Fibroblast of lung (primary cell): Measurements from ENCODE around the gene OXA1L.

Experiments used
- EZH2 ChIP-seq: IDR thresholded peaks from 2 replicates; pipeline ENCODE4 v1.5.1; 2012; ENCODE audit warnings: low read length, control low read depth, mild to moderate bottlenecking; ENCODE audit errors: missing control alignments
- TF ChIP-seq, protein P1 (sequence below), 2 donors: IDR thresholded peaks in 1 of 2; conservative IDR thresholded peaks in 1 of 2; 1 replicate in 1 of 2; 2 replicates in 1 of 2; pipeline ENCODE4 v1.5.1; 2011 to 2012; ENCODE audit warnings: low read length in 2 of 2, control low read depth in 1 of 2, inconsistent platforms in 1 of 2, low read depth in 1 of 2, mild to moderate bottlenecking in 1 of 2

- TF ChIP-seq EZH2: no peak
- TF ChIP-seq, protein P1, sequence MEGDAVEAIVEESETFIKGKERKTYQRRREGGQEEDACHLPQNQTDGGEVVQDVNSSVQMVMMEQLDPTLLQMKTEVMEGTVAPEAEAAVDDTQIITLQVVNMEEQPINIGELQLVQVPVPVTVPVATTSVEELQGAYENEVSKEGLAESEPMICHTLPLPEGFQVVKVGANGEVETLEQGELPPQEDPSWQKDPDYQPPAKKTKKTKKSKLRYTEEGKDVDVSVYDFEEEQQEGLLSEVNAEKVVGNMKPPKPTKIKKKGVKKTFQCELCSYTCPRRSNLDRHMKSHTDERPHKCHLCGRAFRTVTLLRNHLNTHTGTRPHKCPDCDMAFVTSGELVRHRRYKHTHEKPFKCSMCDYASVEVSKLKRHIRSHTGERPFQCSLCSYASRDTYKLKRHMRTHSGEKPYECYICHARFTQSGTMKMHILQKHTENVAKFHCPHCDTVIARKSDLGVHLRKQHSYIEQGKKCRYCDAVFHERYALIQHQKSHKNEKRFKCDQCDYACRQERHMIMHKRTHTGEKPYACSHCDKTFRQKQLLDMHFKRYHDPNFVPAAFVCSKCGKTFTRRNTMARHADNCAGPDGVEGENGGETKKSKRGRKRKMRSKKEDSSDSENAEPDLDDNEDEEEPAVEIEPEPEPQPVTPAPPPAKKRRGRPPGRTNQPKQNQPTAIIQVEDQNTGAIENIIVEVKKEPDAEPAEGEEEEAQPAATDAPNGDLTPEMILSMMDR (conservative IDR thresholded peaks at IDR 0.05 in 1 of 2, IDR thresholded peaks at IDR 0.05 in 1 of 2; ENCODE audit: low read depth in 1 of 2, low read length in 2 of 2): no peak
These were observed 46.7 kb downstream of the OXA1L start for GRCh38 chr14:22813145-22813544.
